CD4-positive, alpha-beta T cell treated with Interleukin-15 for 1 hour (primary cell): ENCODE data around the gene TBC1D25.

Experiments
- DNase-seq: peaks from one replicate; pipeline ENCODE4 v3.0.0-alpha.2; 2020

Gene TBC1D25

DNA sequence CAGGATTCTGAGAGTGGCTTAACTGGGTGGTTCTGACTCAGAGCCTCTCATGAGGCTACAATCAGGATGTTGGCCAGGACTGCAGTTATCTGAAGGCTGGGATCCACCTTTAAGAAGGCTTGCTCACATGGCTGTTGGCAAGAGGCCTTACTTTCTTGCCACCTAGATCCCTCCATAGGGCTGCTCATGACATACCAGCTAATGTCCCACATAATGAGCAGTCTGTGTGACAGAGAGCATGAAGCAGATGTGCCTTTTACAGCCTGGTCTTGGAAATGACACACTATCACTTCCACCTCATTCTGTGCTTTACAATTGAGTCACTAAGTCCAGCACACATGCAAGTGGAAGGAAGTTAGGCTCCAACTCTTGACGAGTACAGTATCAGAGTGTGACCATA is 30.4 kb downstream of the TBC1D25 start:
- no peak for DNase-seq

DNA sequence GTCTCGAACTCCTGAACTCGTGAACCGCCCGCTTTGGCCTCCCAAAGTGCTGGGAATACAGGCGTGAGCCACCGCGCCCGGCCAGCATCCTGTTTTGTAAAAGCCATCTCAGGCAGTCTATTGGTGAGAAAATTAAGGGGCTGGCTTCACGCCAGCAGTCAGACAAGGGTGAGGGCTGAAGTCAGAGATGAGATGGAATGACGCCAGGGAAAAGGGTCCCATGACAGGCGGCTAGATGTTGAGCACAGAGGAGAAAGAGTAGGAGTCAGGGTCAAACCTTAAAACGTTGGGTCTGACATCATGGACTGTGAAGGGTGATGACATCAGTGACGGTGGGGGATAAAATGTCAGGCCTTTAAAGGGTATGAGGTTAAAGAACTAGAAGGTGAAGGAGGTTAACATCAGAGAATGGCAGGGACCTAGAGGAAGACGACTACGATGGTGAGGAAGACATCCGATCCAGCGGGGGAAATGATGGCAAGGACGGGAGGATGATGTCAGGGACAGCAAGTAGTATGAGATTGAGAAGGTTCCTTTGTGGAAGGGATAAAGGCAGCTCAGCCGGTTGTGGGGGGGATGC is 34.3 kb downstream of the TBC1D25 start:
- DNase-seq: peak; percentile 66

GRCh38 chrX:48574270-48575266 is 35.1 kb downstream of the TBC1D25 start, which contains the start of gene RBM3:
Gene RBM3, plus strand, starts transcription at chrX:48574484. Its CDS starts 697 bp downstream, at chrX:48575181.
- DNase-seq: peak; percentile 97

DNA sequence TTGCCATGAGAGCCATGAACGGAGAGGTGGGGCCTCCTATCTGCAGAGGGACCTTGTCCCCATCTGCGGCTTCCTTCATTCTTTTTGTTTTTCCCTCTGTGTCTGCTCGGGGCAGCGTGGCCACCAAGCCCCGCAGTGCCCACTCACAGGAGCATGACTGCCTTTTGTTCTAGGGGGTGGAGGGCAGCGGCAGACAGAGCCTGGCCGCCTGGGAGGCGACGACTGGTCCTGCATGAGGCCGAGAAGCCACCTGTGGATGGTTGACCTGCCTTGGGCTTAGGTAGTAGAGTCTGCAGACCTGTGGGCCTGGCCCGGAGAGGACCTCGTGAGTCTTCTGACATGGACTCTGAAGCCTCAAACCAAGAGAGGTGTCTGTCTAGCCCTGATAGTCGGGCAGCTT is 36.1 kb downstream of the TBC1D25 start:
- no peak for DNase-seq

GRCh38 chrX:48576108-48576507 is 36.6 kb downstream of the TBC1D25 start:
- no peak for DNase-seq

DNA sequence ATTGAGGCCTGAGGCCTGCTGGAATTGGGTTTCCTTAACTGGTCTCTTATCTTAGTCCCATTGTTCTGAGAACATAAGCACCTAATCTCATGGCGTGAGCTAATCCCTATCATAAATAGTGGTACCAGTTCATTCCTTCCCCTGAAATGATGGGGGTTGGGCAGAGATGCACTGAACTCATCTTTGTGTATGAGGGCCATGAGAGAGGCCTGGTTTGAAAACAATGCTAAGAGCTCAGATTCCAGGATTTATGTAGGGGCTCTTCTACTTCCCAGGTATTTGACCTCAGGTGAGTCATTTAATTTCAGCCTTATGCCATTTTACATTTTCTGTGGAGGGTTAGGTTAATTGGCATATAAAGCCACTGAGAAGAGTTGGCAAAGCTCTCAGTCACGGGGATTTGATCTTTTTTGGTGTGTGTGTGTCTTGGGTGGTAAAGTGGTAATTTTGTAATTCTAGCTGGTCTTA is 39.2 kb downstream of the TBC1D25 start:
- no peak for DNase-seq

GRCh38 chrX:48579259-48579658 is 39.7 kb downstream of the TBC1D25 start:
- DNase-seq: no peak

- DNase-seq: no peak
These were observed 41.1 kb downstream of the TBC1D25 start for GRCh38 chrX:48580662-48581061.

- DNase-seq: no peak
These were observed 45.2 kb downstream of the TBC1D25 start for GRCh38 chrX:48584698-48585097.

DNA sequence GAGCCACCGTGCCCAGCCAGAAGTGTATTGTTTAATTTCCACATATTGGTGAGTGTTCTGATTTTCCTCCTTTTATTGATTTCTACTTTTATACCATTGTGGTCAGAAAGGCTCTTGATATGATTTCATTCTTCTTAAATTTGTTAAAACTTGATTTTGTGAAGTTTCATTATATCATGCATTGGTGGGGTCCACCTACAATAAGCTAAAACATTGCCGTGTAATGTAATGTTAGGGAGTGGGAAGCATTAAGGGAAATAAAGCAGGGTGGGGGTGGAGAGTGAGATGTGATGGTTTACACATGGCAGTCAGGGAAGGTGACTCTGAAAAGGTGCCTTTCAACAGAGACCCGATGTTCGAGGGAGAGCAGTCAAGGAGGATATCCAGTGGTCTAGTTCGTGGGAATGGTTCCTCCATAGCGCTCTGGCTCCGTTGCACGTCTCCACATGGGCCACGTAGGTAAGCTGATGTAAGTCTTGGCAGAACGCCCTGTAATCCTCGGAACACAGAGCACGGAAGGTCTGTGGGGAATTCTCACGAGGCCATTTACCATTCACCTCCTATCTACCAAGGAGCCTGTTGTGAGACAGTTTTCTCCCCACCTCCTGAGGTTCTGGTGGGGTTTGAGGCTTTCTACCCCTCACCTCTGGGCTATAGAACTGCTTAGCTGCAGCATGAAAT is 50.1 kb downstream of the TBC1D25 start:
- DNase-seq: no peak

- no peak for DNase-seq
These were observed 50.9 kb downstream of the TBC1D25 start for GRCh38 chrX:48590203-48591103.

GRCh38 chrX:48591255-48591791 is 51.8 kb downstream of the TBC1D25 start:
- DNase-seq: no peak

- DNase-seq: no peak
These were observed 53.5 kb downstream of the TBC1D25 start for GRCh38 chrX:48592971-48593370.

- DNase-seq: no peak
These were observed 56.4 kb downstream of the TBC1D25 start for GRCh38 chrX:48595929-48596328.

- DNase-seq: peak; percentile 94
These were observed 58.1 kb downstream of the TBC1D25 start, which contains the start of gene WDR13 for GRCh38 chrX:48597353-48598264. Gene WDR13, plus strand, starts transcription at chrX:48597492. Its CDS starts 505 bp downstream, at chrX:48597997.

DNA sequence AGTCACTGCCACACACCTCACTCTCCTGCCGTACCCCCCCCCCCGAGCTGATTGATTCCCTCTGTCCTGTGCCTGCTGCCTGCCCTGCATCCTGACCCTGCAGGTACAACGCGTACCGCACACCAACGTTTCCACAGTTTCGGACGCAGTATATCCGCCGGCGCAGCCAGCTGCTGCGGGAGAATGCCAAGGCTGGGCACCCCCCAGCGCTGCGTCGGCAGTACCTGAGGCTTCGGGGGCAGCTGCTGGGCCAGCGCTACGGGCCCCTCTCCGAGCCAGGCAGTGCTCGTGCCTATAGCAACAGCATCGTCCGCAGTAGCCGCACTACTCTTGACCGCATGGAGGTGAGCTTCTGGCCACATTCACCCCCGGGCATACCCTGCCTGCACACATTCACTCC is 59.1 kb downstream of the TBC1D25 start:
- DNase-seq: no peak

- no peak for DNase-seq
These were observed 59.8 kb downstream of the TBC1D25 start for GRCh38 chrX:48599341-48599740.

DNA sequence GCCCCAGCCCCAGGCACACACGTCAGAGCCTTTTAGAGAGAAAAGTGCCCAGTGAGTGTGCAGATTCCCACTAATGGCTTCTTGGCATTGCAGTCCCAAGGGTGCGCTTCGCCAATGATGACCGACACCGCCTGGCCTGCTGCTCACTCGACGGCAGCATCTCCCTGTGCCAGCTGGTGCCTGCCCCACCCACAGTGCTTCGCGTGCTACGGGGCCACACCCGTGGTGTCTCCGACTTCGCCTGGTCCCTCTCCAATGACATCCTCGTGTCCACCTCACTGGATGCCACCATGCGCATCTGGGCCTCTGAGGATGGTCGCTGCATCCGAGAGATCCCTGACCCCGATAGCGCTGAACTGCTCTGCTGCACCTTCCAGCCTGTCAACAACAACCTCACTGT is 60.7 kb downstream of the TBC1D25 start:
- no peak for DNase-seq

GRCh38 chrX:48601741-48602394 is 62.4 kb downstream of the TBC1D25 start:
- DNase-seq: no peak

DNA sequence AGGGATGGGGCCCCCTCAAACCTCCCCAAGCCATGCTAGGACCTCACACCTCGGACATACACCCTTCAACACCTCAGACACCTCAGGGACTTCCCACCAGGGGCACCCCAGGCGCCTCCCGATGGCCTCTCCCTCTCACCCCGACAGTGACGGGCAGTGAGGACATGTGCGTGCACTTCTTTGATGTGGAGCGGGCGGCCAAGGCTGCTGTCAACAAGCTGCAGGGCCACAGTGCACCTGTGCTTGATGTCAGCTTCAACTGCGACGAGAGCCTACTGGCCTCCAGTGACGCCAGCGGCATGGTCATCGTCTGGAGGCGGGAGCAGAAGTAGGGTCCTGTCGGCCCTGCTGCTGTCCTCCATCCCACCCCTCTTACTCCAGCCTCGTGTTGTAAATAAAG is 65.2 kb downstream of the TBC1D25 start:
- no peak for DNase-seq
